AG04450 (cell line): Measurements from ENCODE around the gene RPS2. TPM values are rescaled to one million over a fixed set of nuclear protein-coding genes. Genes with fewer than 3 reads are reported as not detected.
A peak's percentile ranks its signal among the peaks of the same experiment; 100 is the strongest.

Experiments used
- CTCF ChIA-PET: fragments of 300-600, 350-600 bp; formaldehyde crosslinking; extraction: SDS; loops from one replicate; lab custom pipeline; 2022; ENCODE audit warnings: antibody characterized with exemption, inconsistent platforms; lab: Charles Lee
- POLR2A ChIA-PET: fragments of 350-600 bp; formaldehyde crosslinking; extraction: SDS; loops from one replicate; lab custom pipeline; 2021; ENCODE audit warnings: antibody characterized with exemption, inconsistent platforms; lab: Yijun Ruan, JAX
- DNase-seq: peaks from one replicate; pipeline ENCODE4 v3.0.0-alpha.2; 2011; ENCODE audit warnings: low read depth, low spot score
- H3K27ac ChIP-seq: one replicate; pipeline ENCODE4 v1.5.1; 2012; ENCODE audit warnings: low read depth, low read length, control low read depth
- H3K27me3 ChIP-seq: one replicate; pipeline ENCODE4 v1.6.0; 2012; ENCODE audit warnings: low read length; ENCODE audit not compliant: control insufficient read depth, insufficient read depth
- H3K4me3 ChIP-seq: 2 replicates; pipeline ENCODE4 v1.5.1; 2011; ENCODE audit warnings: mild to moderate bottlenecking, low read depth, low read length, control low read depth
- H3K9me3 ChIP-seq: 2 replicates; pipeline ENCODE4 v1.5.1; 2012; ENCODE audit warnings: low read length; ENCODE audit not compliant: control insufficient read depth, insufficient read depth
- CTCF ChIP-seq: IDR thresholded peaks from 2 replicates; pipeline ENCODE4 v1.5.1; 2011; ENCODE audit warnings: low read depth, low read length, control low read depth, inconsistent platforms
- polyA plus RNA-seq: library from polyadenylated mRNA; depleted of rRNA; stranded (reverse); fragments of >200 nt; gene quantifications from 2 replicates; pipeline ENCODE4 v1.2.3, GENCODE V29; 2011

Gene RPS2
- polyA plus RNA-seq, 1 experiment = 2,494 TPM

- TF ChIP-seq CTCF = no peak
- no peak for DNase-seq
- Histone ChIP-seq H3K4me3 (no peak overlapping the region), H3K27ac (no peak overlapping the region), H3K9me3 (peaks cover 12% of the 10 kb centered on the region; the same call in 1 of the 2 replicates), H3K27me3 (peaks cover 21% of the 10 kb centered on the region)
- ChIA-PET CTCF (interaction anchor here (4.0 kb wide), 1 partner anchor 13 kb away, joined by 16 read pairs; no protein-coding TSS in a partner anchor), POLR2A (interaction anchor here (1.8 to 3.2 kb wide), 2 partner anchors 26 to 164 kb away, joined by 7 to 10 read pairs; partner anchors contain the start of genes RPS2 and TRAF7)
Observed at GRCh38 chr16:1991135-1991551, 26.5 kb upstream of the RPS2 start.

GRCh38 chr16:1990351-1991134 is 25.9 kb upstream of the RPS2 start:
- DNase-seq = no peak
- no peak for TF ChIP-seq CTCF
- Histone ChIP-seq H3K27me3 (peaks cover 21% of the 10 kb centered on the region), H3K4me3 (peak overlapping the region; percentile 32), H3K9me3 (peaks cover 12% of the 10 kb centered on the region; the same call in 1 of the 2 replicates), H3K27ac (no peak overlapping the region)
- CTCF ChIA-PET = interaction anchor here (4.0 kb wide), 1 partner anchor 14 kb away, joined by 16 read pairs; no protein-coding TSS in a partner anchor
- POLR2A ChIA-PET = interaction anchor here (3.2 kb wide), 1 partner anchor 26 kb away, joined by 10 read pairs; the partner anchor contains the start of gene RPS2

GRCh38 chr16:1990101-1990350 is 25.4 kb upstream of the RPS2 start:
- Histone ChIP-seq H3K27me3 (peaks cover 21% of the 10 kb centered on the region), H3K4me3 (peak overlapping the region; percentile 20; the same call in 1 of the 2 replicates), H3K9me3 (peaks cover 12% of the 10 kb centered on the region; the same call in 1 of the 2 replicates), H3K27ac (no peak overlapping the region)
- ChIA-PET POLR2A (interaction anchor here (3.2 kb wide), 1 partner anchor 25 kb away, joined by 10 read pairs; the partner anchor contains the start of gene RPS2), CTCF (no interaction called here)
- no peak for TF ChIP-seq CTCF
- DNase-seq = no peak

GRCh38 chr16:1989209-1990100 is 24.8 kb upstream of the RPS2 start, which contains the start of gene SYNGR3:
Gene SYNGR3, plus strand, starts transcription at chr16:1989970. Its CDS starts 133 bp downstream, at chr16:1990103.
- H3K27me3 ChIP-seq = peaks cover 21% of the 10 kb centered on the region
- DNase-seq = no peak
- H3K4me3 ChIP-seq = peak within 1 kb of the TSS; percentile 32
- TF ChIP-seq CTCF = no peak
- ChIA-PET POLR2A (no interaction called here), CTCF (no interaction called here)
- H3K9me3 ChIP-seq = peaks cover 12% of the 10 kb centered on the region; the same call in 1 of the 2 replicates
- no peak within 1 kb of the TSS for H3K27ac ChIP-seq
